OCI-LY1 (cell line): Measurements from ENCODE around the gene TBXAS1.

Experiments
- H2AFZ ChIP-seq: fragments of 200-600 bp; sonication (generic), shearing (Covaris generic); 2 replicates; pipeline ENCODE4 v1.6.0; 2014; ENCODE audit warnings: antibody characterized with exemption, mild to moderate bottlenecking, low read length
- H3F3A ChIP-seq: fragments of 200-600 bp; sonication (generic), shearing (Covaris generic); 2 replicates; pipeline ENCODE4 v1.6.0; 2014; ENCODE audit warnings: mild to moderate bottlenecking, antibody characterized with exemption, low read length, moderate library complexity; ENCODE audit not compliant: insufficient read depth
- H3K27ac ChIP-seq: fragments of 200-600 bp; sonication (generic); 2 replicates; pipeline ENCODE4 v1.5.1; 2014; ENCODE audit warnings: low read length, mixed run types, mild to moderate bottlenecking, low read depth; ENCODE audit not compliant: poor library complexity, severe bottlenecking
- H3K27me3 ChIP-seq: fragments of 200-600 bp; sonication (generic); 2 replicates; pipeline ENCODE4 v1.6.0; 2014; ENCODE audit warnings: antibody characterized with exemption, mild to moderate bottlenecking, low read length, moderate library complexity; ENCODE audit not compliant: insufficient read depth
- H3K36me3 ChIP-seq: fragments of 200-600 bp; sonication (generic); 2 replicates; pipeline ENCODE4 v1.6.1; 2014; ENCODE audit warnings: mild to moderate bottlenecking, antibody characterized with exemption, low read length, moderate library complexity, mixed read lengths; ENCODE audit not compliant: insufficient read depth
- H3K4me1 ChIP-seq: fragments of 200-600 bp; sonication (generic); 2 replicates; pipeline ENCODE4 v1.5.1; 2014; ENCODE audit warnings: mild to moderate bottlenecking, low read length, moderate library complexity; ENCODE audit not compliant: insufficient read depth, severe bottlenecking
- H3K4me2 ChIP-seq: fragments of 200-600 bp; sonication (generic), shearing (Covaris generic); 2 replicates; pipeline ENCODE4 v1.6.1; 2014; ENCODE audit warnings: low read length
- H3K4me3 ChIP-seq: fragments of 200-600 bp; sonication (generic); 2 replicates; pipeline ENCODE4 v1.5.1; 2014; ENCODE audit warnings: low read length, low read depth, mild to moderate bottlenecking, mixed read lengths; ENCODE audit not compliant: poor library complexity, severe bottlenecking
- H3K79me2 ChIP-seq: fragments of 200-600 bp; shearing (Covaris generic); 2 replicates; pipeline ENCODE4 v1.6.1; 2016; ENCODE audit warnings: mixed run types, low read length, mixed read lengths; ENCODE audit not compliant: insufficient read depth
- H3K9ac ChIP-seq: fragments of 200-600 bp; sonication (generic), shearing (Covaris generic); 2 replicates; pipeline ENCODE4 v1.6.1; 2014; ENCODE audit warnings: mild to moderate bottlenecking, low read length, mixed read lengths
- H3K9me2 ChIP-seq: fragments of 200-600 bp; sonication (generic), shearing (Covaris generic); 2 replicates; pipeline ENCODE4 v1.6.1; 2014; ENCODE audit warnings: low read depth, mild to moderate bottlenecking, low read length, mixed read lengths
- H3K9me3 ChIP-seq: fragments of 200-600 bp; shearing (Covaris generic); 2 replicates; pipeline ENCODE4 v1.6.1; 2014; ENCODE audit warnings: low read length, mixed read lengths
- H4K20me1 ChIP-seq: fragments of 200-600 bp; sonication (generic), shearing (Covaris generic); 2 replicates; pipeline ENCODE4 v1.6.0; 2016; ENCODE audit warnings: mild to moderate bottlenecking, low read length; ENCODE audit not compliant: insufficient read depth
- CTCF ChIP-seq: fragments of 200-600 bp; sonication (generic), shearing (Covaris generic); IDR thresholded peaks from 2 replicates; pipeline ENCODE4 v1.5.1; 2017; ENCODE audit warnings: mild to moderate bottlenecking, antibody characterized with exemption, low read length, moderate library complexity, mixed read lengths
- EZH2 ChIP-seq: fragments of 200-600 bp; sonication (generic), shearing (Covaris generic); IDR thresholded peaks from 2 replicates; pipeline ENCODE4 v1.8.0; 2017; ENCODE audit warnings: borderline replicate concordance, mixed run types, mild to moderate bottlenecking, antibody characterized with exemption, low read length, moderate library complexity, mixed read lengths

The TBXAS1 gene

GRCh38 chr7:139889186-139889871 lies 60.3 kb downstream of the TBXAS1 start:
- Histone ChIP-seq H3K27ac (no peak overlapping the region), H3K4me2 (no peak overlapping the region), H3K36me3 (no peaks in the 10 kb centered on the region), H3K9me2 (no peaks in the 10 kb centered on the region), H3K4me3 (no peak overlapping the region), H3K27me3 (no peaks in the 10 kb centered on the region; the same call in 1 of the 2 replicates), H3F3A (no peaks in the 10 kb centered on the region), H3K79me2 (no peaks in the 10 kb centered on the region), H2AFZ (no peak overlapping the region), H4K20me1 (no peaks in the 10 kb centered on the region), H3K9ac (no peak overlapping the region), H3K4me1 (no peaks in the 10 kb centered on the region), H3K9me3 (no peaks in the 10 kb centered on the region)
- no peak for TF ChIP-seq CTCF
- no peak for TF ChIP-seq EZH2

GRCh38 chr7:139893461-139893860 lies 64.4 kb downstream of the TBXAS1 start:
- TF ChIP-seq EZH2: no peak
- TF ChIP-seq CTCF: no peak

GRCh38 chr7:139893999-139894398 lies 64.9 kb downstream of the TBXAS1 start:
- TF ChIP-seq EZH2 (no peak), CTCF (no peak)
- Histone ChIP-seq H3K9me3 (no peaks in the 10 kb centered on the region), H3K36me3 (no peaks in the 10 kb centered on the region), H3K4me1 (no peaks in the 10 kb centered on the region), H3K9me2 (no peaks in the 10 kb centered on the region), H3K9ac (no peak overlapping the region), H3F3A (no peaks in the 10 kb centered on the region), H3K79me2 (no peaks in the 10 kb centered on the region), H3K27ac (no peak overlapping the region), H3K4me3 (no peak overlapping the region), H2AFZ (no peak overlapping the region), H4K20me1 (no peaks in the 10 kb centered on the region), H3K27me3 (no peaks in the 10 kb centered on the region; the same call in 1 of the 2 replicates), H3K4me2 (no peak overlapping the region)

More at GRCh38 chr7:139893461-139893860, 64.4 kb downstream of the TBXAS1 start:
- no peak overlapping the region for H3K9ac ChIP-seq
- H4K20me1 ChIP-seq: no peaks in the 10 kb centered on the region
- no peak overlapping the region for H3K4me3 ChIP-seq
- H3K79me2 ChIP-seq: no peaks in the 10 kb centered on the region
- no peaks in the 10 kb centered on the region for H3F3A ChIP-seq
- no peaks in the 10 kb centered on the region for H3K36me3 ChIP-seq
- H3K27me3 ChIP-seq: no peaks in the 10 kb centered on the region; the same call in 1 of the 2 replicates
- H2AFZ ChIP-seq: no peak overlapping the region
- H3K4me2 ChIP-seq: no peak overlapping the region
- no peaks in the 10 kb centered on the region for H3K4me1 ChIP-seq
- no peaks in the 10 kb centered on the region for H3K9me2 ChIP-seq
- no peaks in the 10 kb centered on the region for H3K9me3 ChIP-seq
- no peak overlapping the region for H3K27ac ChIP-seq
